ENCODE data around the gene CASP1. TPM values are rescaled to one million over a fixed set of nuclear protein-coding genes. Genes with fewer than 3 reads are reported as not detected.

CASP1 gene
- total RNA-seq, 1 experiment from 2014 or later: 32.0 TPM

GRCh38 chr11:104984808-104985207 lies 50.1 kb downstream of the CASP1 start:
- no peak for DNase-seq (ENCODE audit: low read depth)

GRCh38 chr11:104979839-104980238 lies 55.1 kb downstream of the CASP1 start:
- DNase-seq (ENCODE audit: low read depth): no peak

Other genes with a start within 250 kb of the CASP1 start
- gene CASP12, start 136.7 kb downstream of the CASP1 start, total RNA-seq (2014; rRNA removed; shearing (Covaris generic)): 0.20 TPM in 1 of 2 replicates, not detected in the other
- 149 and 209 TPM in 2 replicates for gene CASP4, start 66.6 kb downstream of the CASP1 start, total RNA-seq (2014; rRNA removed; shearing (Covaris generic))
- not detected in 2 replicates for gene CASP5, start 12.0 kb downstream of the CASP1 start, total RNA-seq (2014; rRNA removed; shearing (Covaris generic))
- 18.9 and 23.4 TPM in 2 replicates for gene CARD16, start 10.2 kb upstream of the CASP1 start, total RNA-seq (2014; rRNA removed; shearing (Covaris generic))
- not detected in 2 replicates for gene CARD18, start 104.6 kb upstream of the CASP1 start, total RNA-seq (2014; rRNA removed; shearing (Covaris generic))

Measured in M059J (cell line).